ENCODE results near the gene CASS4. TPM values are rescaled to one million over a fixed set of nuclear protein-coding genes. Genes with fewer than 3 reads are reported as not detected.
"Not testable (repeated sequence)": the region's sequence is repeated elsewhere in the genome, so short reads cannot be mapped to it uniquely, and the experiment has no call there.

Gene CASS4
- total RNA-seq, 3 donors from 2014 or later, result 0.61 to 1.0 (median 0.77) TPM

- intact Hi-C loops (cut with DNase I, micrococcal nuclease), result no loop called here
- no peak for TF ChIP-seq CTCF (IDR thresholded peaks at IDR 0.05)
- no peaks in the 10 kb centered on the region for H3K9me3 ChIP-seq
- H3K4me1 ChIP-seq (ENCODE audit: low read depth), result no peaks in the 10 kb centered on the region
- no peak overlapping the region for H3K4me3 ChIP-seq
- ATAC-seq (no peak), DNase-seq (no peak)
- peaks cover 10% of the 10 kb centered on the region for H3K36me3 ChIP-seq (ENCODE audit: low read depth)
Observed at GRCh38 chr20:56406910-56407309, 5.2 kb upstream of the CASS4 start.

GRCh38 chr20:56409521-56409920 is 2.5 kb upstream of the CASS4 start:
- H3K36me3 ChIP-seq (ENCODE audit: low read depth), result no peaks in the 10 kb centered on the region
- DNase-seq, result no peak
- ATAC-seq, result no peak
- H3K9me3 ChIP-seq, result no peaks in the 10 kb centered on the region
- no peak for TF ChIP-seq CTCF (IDR thresholded peaks at IDR 0.05)
- no peaks in the 10 kb centered on the region for H3K4me1 ChIP-seq (ENCODE audit: low read depth)
- intact Hi-C loops (cut with DNase I, micrococcal nuclease), result no loop called here
- H3K4me3 ChIP-seq, result no peak overlapping the region

- ATAC-seq (no peak), DNase-seq (no peak)
- H3K4me1 ChIP-seq (ENCODE audit: low read depth), result no peaks in the 10 kb centered on the region
- no peaks in the 10 kb centered on the region for H3K36me3 ChIP-seq (ENCODE audit: low read depth)
- H3K4me3 ChIP-seq, result no peak overlapping the region
- intact Hi-C loops (cut with DNase I, micrococcal nuclease), result no loop called here
- no peaks in the 10 kb centered on the region for H3K9me3 ChIP-seq
- no peak for TF ChIP-seq CTCF (IDR thresholded peaks at IDR 0.05)
Observed at GRCh38 chr20:56409956-56410355, 2.1 kb upstream of the CASS4 start.

- H3K36me3 ChIP-seq (ENCODE audit: low read depth); intact Hi-C loops (cut with DNase I, micrococcal nuclease); H3K9me3 ChIP-seq; H3K4me1 ChIP-seq (ENCODE audit: low read depth); H3K4me3 ChIP-seq; DNase-seq; ATAC-seq: not testable (repeated sequence)
Observed at GRCh38 chr20:56411287-56411686, 773 bp upstream of the CASS4 start.

- intact Hi-C loops (cut with DNase I, micrococcal nuclease), result no loop called here
- DNase-seq (no peak), ATAC-seq (no peak)
- no peak overlapping the region for H3K4me3 ChIP-seq
- TF ChIP-seq CTCF (IDR thresholded peaks at IDR 0.05), result no peak
- H3K36me3 ChIP-seq (ENCODE audit: low read depth), result no peaks in the 10 kb centered on the region
- no peaks in the 10 kb centered on the region for H3K9me3 ChIP-seq
- H3K4me1 ChIP-seq (ENCODE audit: low read depth), result no peaks in the 10 kb centered on the region
Observed at GRCh38 chr20:56412473-56412790, 372 bp downstream of the CASS4 start.

- intact Hi-C loops (cut with DNase I, micrococcal nuclease), result no loop called here
Observed at GRCh38 chr20:56412949-56413348, 889 bp downstream of the CASS4 start.

More at GRCh38 chr20:56412949-56413348, 889 bp downstream of the CASS4 start:
- H3K4me1 ChIP-seq (ENCODE audit: low read depth), result no peaks in the 10 kb centered on the region
- DNase-seq (no peak), ATAC-seq (no peak)
- no peaks in the 10 kb centered on the region for H3K9me3 ChIP-seq
- no peak for TF ChIP-seq CTCF (IDR thresholded peaks at IDR 0.05)
- H3K4me3 ChIP-seq, result no peak overlapping the region
- H3K36me3 ChIP-seq (ENCODE audit: low read depth), result no peaks in the 10 kb centered on the region
